PC-3 (cell line): ENCODE measurements around the gene USP2. TPM values are rescaled to one million over a fixed set of nuclear protein-coding genes. Genes with fewer than 3 reads are reported as not detected.

Experiments used
- ATAC-seq: fragments of 200-7000 bp; cut with Tn5 transposase; 2 replicates; pipeline ENCODE4 v1.9.1; 2020; ENCODE audit warnings: mild to moderate bottlenecking, moderate library complexity
- BruUV-seq: library from RNA; stranded (reverse); fragments of 400-500 nt; replicated peaks from 2 replicates; lab custom pipeline; 2021; lab: Mats Ljungman, UMichigan
- CTCF ChIA-PET: fragments of 300-600 bp; sonication (Branson Sonifier 250); formaldehyde crosslinking; loops from one replicate; lab custom pipeline; 2022; ENCODE audit warnings: antibody characterized with exemption; lab: Charles Lee
- POLR2A ChIA-PET: fragments of 300-600 bp; sonication (Branson Sonifier 250); formaldehyde crosslinking; loops from one replicate; lab custom pipeline; 2022; ENCODE audit warnings: antibody characterized with exemption; ENCODE audit not compliant: unreplicated experiment; lab: Charles Lee
- DNase-seq: peaks from one replicate; pipeline ENCODE4 v3.0.0-alpha.2; 2015
- H2AFZ ChIP-seq: fragments of 300-600 bp; sonication (generic); 2 replicates; pipeline ENCODE4 v1.6.0; 2016; ENCODE audit warnings: antibody characterized with exemption, low read length
- H3F3A ChIP-seq: fragments of 300-600 bp; sonication (generic); one replicate; pipeline ENCODE4 v1.6.0; 2017; ENCODE audit warnings: antibody characterized with exemption, low read length, control low read depth, mild to moderate bottlenecking; ENCODE audit not compliant: unreplicated experiment
- H3K27ac ChIP-seq: fragments of 300-600 bp; sonication (generic); 2 replicates; pipeline ENCODE4 v1.5.1; 2016; ENCODE audit warnings: mild to moderate bottlenecking, low read length
- H3K27me3 ChIP-seq: fragments of 300-600 bp; sonication (generic); 2 replicates; pipeline ENCODE4 v1.6.1; 2016; ENCODE audit warnings: low read length, mixed read lengths
- H3K36me3 ChIP-seq: fragments of 300-600 bp; sonication (generic); 2 replicates; pipeline ENCODE4 v1.6.1; 2016; ENCODE audit warnings: low read depth, mixed run types, low read length, mixed read lengths
- H3K4me1 ChIP-seq: fragments of 300-600 bp; sonication (generic); 2 replicates; pipeline ENCODE4 v1.5.1; 2016; ENCODE audit warnings: low read length; ENCODE audit not compliant: insufficient read depth
- H3K4me2 ChIP-seq: fragments of 300-600 bp; sonication (generic); 2 replicates; pipeline ENCODE4 v1.6.0; 2016; ENCODE audit warnings: low read length
- H3K4me3 ChIP-seq: fragments of 300-600 bp; sonication (generic); 2 replicates; pipeline ENCODE4 v1.5.1; 2016; ENCODE audit warnings: mild to moderate bottlenecking, low read length, mixed read lengths
- H3K79me2 ChIP-seq: fragments of 300-600 bp; sonication (generic); 2 replicates; pipeline ENCODE4 v1.6.1; 2017; ENCODE audit warnings: low read length, mixed read lengths
- H3K9ac ChIP-seq: fragments of 300-600 bp; sonication (generic); 2 replicates; pipeline ENCODE4 v1.6.0; 2016; ENCODE audit warnings: mild to moderate bottlenecking, low read length
- H3K9me2 ChIP-seq: fragments of 300-600 bp; sonication (generic); replicated peaks from 2 replicates; pipeline ENCODE4 v1.6.1; 2016; ENCODE audit warnings: mixed run types, low read length, mixed read lengths
- H3K9me3 ChIP-seq: fragments of 300-600 bp; sonication (generic); 2 replicates; pipeline ENCODE4 v1.6.1; 2016; ENCODE audit warnings: low read length, mixed read lengths
- H4K20me1 ChIP-seq: fragments of 300-600 bp; sonication (generic); 2 replicates; pipeline ENCODE4 v1.6.1; 2016; ENCODE audit warnings: low read length, mixed read lengths
- EZH2 ChIP-seq: fragments of 300-600 bp; sonication (generic); IDR thresholded peaks from one replicate; pipeline ENCODE4 v1.6.1; 2017; ENCODE audit warnings: antibody characterized with exemption, mild to moderate bottlenecking, low read length; ENCODE audit not compliant: unreplicated experiment
- EZH2phosphoT487 ChIP-seq: fragments of 300-600 bp; sonication (generic); IDR thresholded peaks from 2 replicates; pipeline ENCODE4 v1.6.1; 2018; ENCODE audit warnings: mild to moderate bottlenecking, antibody characterized with exemption, low read length, borderline replicate concordance
- intact Hi-C: fragments of 100-400 bp; cut with micrococcal nuclease; formaldehyde crosslinking; loops from 2 replicates; pipeline ENCODE4 v1.9.0; 2023
- total RNA-seq: library from RNA; depleted of rRNA; stranded (reverse); fragments of >200 nt; gene quantifications from 2 replicates; pipeline ENCODE4 v1.2.3, GENCODE V29; 2014
- TF ChIP-seq, protein P1 (sequence below): fragments of 300-600 bp; sonication (generic); conservative IDR thresholded peaks from 2 replicates; pipeline ENCODE4 v1.5.1; 2017; ENCODE audit warnings: antibody characterized with exemption, low read depth, mild to moderate bottlenecking, low read length

The USP2 gene
- total RNA-seq, 1 experiment from 2014 or later, result 1.8 TPM

- ChIA-PET POLR2A (no interaction called here), CTCF (interaction anchor here (0.6 to 1.0 kb wide), 5 partner anchors 15 to 747 kb away, joined by 3 to 8 read pairs (median 5); no protein-coding TSS in a partner anchor)
- no peaks in the 10 kb centered on the region for H3K36me3 ChIP-seq
- no peak overlapping the region for H3K4me2 ChIP-seq
- no peak overlapping the region for H3K4me3 ChIP-seq
- TF ChIP-seq, protein P1, sequence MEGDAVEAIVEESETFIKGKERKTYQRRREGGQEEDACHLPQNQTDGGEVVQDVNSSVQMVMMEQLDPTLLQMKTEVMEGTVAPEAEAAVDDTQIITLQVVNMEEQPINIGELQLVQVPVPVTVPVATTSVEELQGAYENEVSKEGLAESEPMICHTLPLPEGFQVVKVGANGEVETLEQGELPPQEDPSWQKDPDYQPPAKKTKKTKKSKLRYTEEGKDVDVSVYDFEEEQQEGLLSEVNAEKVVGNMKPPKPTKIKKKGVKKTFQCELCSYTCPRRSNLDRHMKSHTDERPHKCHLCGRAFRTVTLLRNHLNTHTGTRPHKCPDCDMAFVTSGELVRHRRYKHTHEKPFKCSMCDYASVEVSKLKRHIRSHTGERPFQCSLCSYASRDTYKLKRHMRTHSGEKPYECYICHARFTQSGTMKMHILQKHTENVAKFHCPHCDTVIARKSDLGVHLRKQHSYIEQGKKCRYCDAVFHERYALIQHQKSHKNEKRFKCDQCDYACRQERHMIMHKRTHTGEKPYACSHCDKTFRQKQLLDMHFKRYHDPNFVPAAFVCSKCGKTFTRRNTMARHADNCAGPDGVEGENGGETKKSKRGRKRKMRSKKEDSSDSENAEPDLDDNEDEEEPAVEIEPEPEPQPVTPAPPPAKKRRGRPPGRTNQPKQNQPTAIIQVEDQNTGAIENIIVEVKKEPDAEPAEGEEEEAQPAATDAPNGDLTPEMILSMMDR, result no peak
- no peak for TF ChIP-seq EZH2
- DNase-seq, result no peak
- no peak overlapping the region for H3K27ac ChIP-seq
- intact Hi-C loops, result no loop called here
- H3K9ac ChIP-seq, result no peak overlapping the region
- no peaks in the 10 kb centered on the region for H3K9me2 ChIP-seq
- no peak overlapping the region for H2AFZ ChIP-seq
- no peaks in the 10 kb centered on the region for H3F3A ChIP-seq
- H3K4me1 ChIP-seq, result peaks cover 16% of the 10 kb centered on the region
- H3K9me3 ChIP-seq, result no peaks in the 10 kb centered on the region
- BruUV-seq, result no TSS peak
- ATAC-seq, result no peak
- H3K79me2 ChIP-seq, result no peaks in the 10 kb centered on the region
- no peaks in the 10 kb centered on the region for H4K20me1 ChIP-seq
- no peaks in the 10 kb centered on the region for H3K27me3 ChIP-seq
Observed at GRCh38 chr11:119371067-119371601, 10.4 kb downstream of the USP2 start.

DNA sequence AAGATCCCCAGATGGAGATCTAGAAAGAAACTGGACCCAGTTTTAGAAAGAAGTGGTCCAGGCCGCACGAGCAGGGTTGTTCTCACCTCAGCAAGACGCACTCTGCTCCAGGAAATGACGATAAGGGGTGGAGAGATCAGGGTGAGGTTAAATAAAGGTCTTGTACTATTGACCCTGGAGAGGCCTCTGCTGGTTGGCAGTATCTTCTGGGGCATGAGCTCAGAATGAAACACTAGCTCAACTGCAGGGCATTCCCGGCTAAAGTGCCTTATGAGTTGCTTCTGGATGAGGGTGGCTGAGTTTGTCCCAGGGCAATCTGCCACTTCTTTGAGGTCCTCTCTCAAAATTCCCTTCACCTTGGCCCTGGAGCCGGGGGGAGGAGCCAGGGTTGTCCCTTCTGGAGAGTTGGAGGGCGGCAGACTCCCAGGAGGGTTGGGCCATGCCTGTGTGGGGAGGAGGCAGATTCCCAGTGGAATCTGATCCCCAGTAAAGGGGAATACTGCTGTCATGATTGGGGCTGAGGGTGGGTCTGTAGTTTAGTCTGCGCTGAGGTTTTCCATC lies 10.9 kb downstream of the USP2 start:
- H3K27ac ChIP-seq, result no peak overlapping the region
- ChIA-PET POLR2A (interaction anchor here (0.7 kb wide), 1 partner anchor 30 kb away, joined by 3 read pairs; the partner anchor contains the start of gene C1QTNF5), CTCF (interaction anchor here (0.6 kb wide), 1 partner anchor 63 kb away, joined by 12 read pairs; no protein-coding TSS in a partner anchor)
- H3K4me3 ChIP-seq, result no peak overlapping the region
- no peak overlapping the region for H2AFZ ChIP-seq
- ATAC-seq (no peak), DNase-seq (no peak)
- H3K79me2 ChIP-seq, result no peaks in the 10 kb centered on the region
- H3K4me2 ChIP-seq, result no peak overlapping the region
- BruUV-seq, result no TSS peak
- H4K20me1 ChIP-seq, result no peaks in the 10 kb centered on the region
- no peaks in the 10 kb centered on the region for H3K9me3 ChIP-seq
- H3K9ac ChIP-seq, result no peak overlapping the region
- H3K27me3 ChIP-seq, result no peaks in the 10 kb centered on the region
- H3F3A ChIP-seq, result no peaks in the 10 kb centered on the region
- H3K9me2 ChIP-seq, result no peaks in the 10 kb centered on the region
- intact Hi-C loops, result no loop called here
- no peaks in the 10 kb centered on the region for H3K36me3 ChIP-seq
- peaks cover 16% of the 10 kb centered on the region for H3K4me1 ChIP-seq
- TF ChIP-seq EZH2phosphoT487, result no peak
- TF ChIP-seq, protein P1, result no peak
- no peak for TF ChIP-seq EZH2
